OCI-LY7 (cell line): Measurements from ENCODE around the gene HMCN1. TPM values are rescaled to one million over a fixed set of nuclear protein-coding genes. Genes with fewer than 3 reads are reported as not detected.

Experiments used
- BruUV-seq: library from RNA; stranded (reverse); fragments of 400-500 nt; replicated peaks from 2 replicates; lab custom pipeline; 2021; lab: Mats Ljungman, UMichigan
- CTCF ChIA-PET: fragments of 300-600 bp; sonication (Branson Sonifier 250); formaldehyde crosslinking; loops from one replicate; lab custom pipeline; 2022; ENCODE audit warnings: antibody characterized with exemption; ENCODE audit not compliant: unreplicated experiment; lab: Charles Lee
- POLR2A ChIA-PET: fragments of 300-600 bp; sonication (Branson Sonifier 250); formaldehyde crosslinking; loops from one replicate; lab custom pipeline; 2022; ENCODE audit warnings: antibody characterized with exemption; lab: Charles Lee
- DNase-seq: peaks from one replicate; pipeline ENCODE4 v3.0.0-alpha.2; 2015; ENCODE audit warnings: low spot score
- H2AFZ ChIP-seq: fragments of 200-600 bp; sonication (generic), shearing (Covaris generic); 2 replicates; pipeline ENCODE4 v1.6.1; 2014; ENCODE audit warnings: mild to moderate bottlenecking, antibody characterized with exemption, low read length, moderate library complexity
- H3K27ac ChIP-seq: fragments of 200-600 bp; sonication (generic); 2 replicates; pipeline ENCODE4 v1.5.1; 2014; ENCODE audit warnings: mixed run types, low read depth, mild to moderate bottlenecking, moderate library complexity, low read length, inconsistent platforms; ENCODE audit not compliant: poor library complexity, severe bottlenecking
- H3K36me3 ChIP-seq: fragments of 200-600 bp; sonication (generic); 2 replicates; pipeline ENCODE4 v1.6.1; 2014; ENCODE audit warnings: mild to moderate bottlenecking, antibody characterized with exemption, low read length, moderate library complexity, mixed read lengths; ENCODE audit not compliant: insufficient read depth
- H3K4me1 ChIP-seq: fragments of 200-600 bp; sonication (generic); 2 replicates; pipeline ENCODE4 v1.5.1; 2014; ENCODE audit warnings: mild to moderate bottlenecking, low read length; ENCODE audit not compliant: insufficient read depth, poor library complexity, severe bottlenecking
- H3K4me2 ChIP-seq: fragments of 200-600 bp; sonication (generic); 2 replicates; pipeline ENCODE4 v1.6.1; 2014; ENCODE audit warnings: mild to moderate bottlenecking, low read length
- H3K4me3 ChIP-seq: fragments of 200-600 bp; sonication (generic); 2 replicates; pipeline ENCODE4 v1.5.1; 2014; ENCODE audit warnings: mild to moderate bottlenecking, low read depth, low read length; ENCODE audit not compliant: poor library complexity, severe bottlenecking
- H3K79me2 ChIP-seq: fragments of 200-600 bp; sonication (generic); 2 replicates; pipeline ENCODE4 v1.6.1; 2016; ENCODE audit warnings: low read depth, mild to moderate bottlenecking, low read length, moderate library complexity, mixed read lengths; ENCODE audit not compliant: insufficient read depth
- H3K9me2 ChIP-seq: fragments of 200-600 bp; sonication (generic); 2 replicates; pipeline ENCODE4 v1.6.1; 2016; ENCODE audit warnings: mild to moderate bottlenecking, low read length, mixed read lengths; ENCODE audit not compliant: insufficient read depth
- H3K9me3 ChIP-seq: fragments of 200-600 bp; sonication (generic); 2 replicates; pipeline ENCODE4 v1.6.1; 2014; ENCODE audit warnings: mild to moderate bottlenecking, mixed run types, low read length, mixed read lengths
- H4K20me1 ChIP-seq: fragments of 200-600 bp; sonication (generic); 2 replicates; pipeline ENCODE4 v1.6.1; 2014; ENCODE audit warnings: mild to moderate bottlenecking, antibody characterized with exemption, low read length, moderate library complexity, mixed read lengths; ENCODE audit not compliant: insufficient read depth
- EZH2phosphoT487 ChIP-seq: fragments of 200-600 bp; sonication (generic); IDR thresholded peaks from 2 replicates; pipeline ENCODE4 v1.6.1; 2018; ENCODE audit warnings: low read depth, borderline replicate concordance, mild to moderate bottlenecking, mixed run types, antibody characterized with exemption, low read length, moderate library complexity, mixed read lengths
- intact Hi-C: fragments of 100-400 bp; cut with micrococcal nuclease; formaldehyde crosslinking; loops from one replicate; pipeline ENCODE4 v1.10.0; 2022; ENCODE audit not compliant: unreplicated experiment
- total RNA-seq, 2 experiments: library from RNA; depleted of rRNA in 1 of 2; stranded (reverse); fragments of >200 nt in 1 of 2; shearing (Covaris generic) in 1 of 2; gene quantifications; 2 replicates each; pipeline ENCODE4 v1.2.3, GENCODE V29; 2014 to 2022
- TF ChIP-seq, protein P1 (sequence below): fragments of 200-600 bp; sonication (generic); conservative IDR thresholded peaks from 2 replicates; pipeline ENCODE4 v1.5.1; 2014; ENCODE audit warnings: mild to moderate bottlenecking, antibody characterized with exemption, low read length, moderate library complexity, mixed read lengths

The HMCN1 gene
- total RNA-seq, 2 experiments from 2014 or later, result 0.02 TPM; not detected in 1

DNA sequence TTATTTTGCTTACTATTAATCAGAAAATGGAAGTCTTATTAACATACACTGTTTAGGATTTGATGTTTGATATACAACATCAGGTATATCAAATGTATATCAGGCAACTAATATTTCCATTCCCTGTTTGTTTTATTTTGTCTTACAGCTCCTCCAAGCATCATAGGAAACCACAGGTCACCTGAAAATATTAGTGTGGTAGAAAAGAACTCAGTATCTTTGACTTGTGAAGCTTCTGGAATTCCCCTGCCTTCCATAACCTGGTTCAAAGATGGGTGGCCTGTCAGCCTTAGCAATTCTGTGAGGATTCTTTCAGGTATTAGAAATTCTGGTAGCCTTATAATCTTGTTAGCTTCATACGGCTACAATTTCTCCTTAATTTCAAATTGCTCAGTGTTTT is 322.9 kb downstream of the HMCN1 start:
- POLR2A ChIA-PET, result interaction anchor here (1.6 kb wide), 1 partner anchor 27 kb away, joined by 4 read pairs; no protein-coding TSS in a partner anchor
- no peaks in the 10 kb centered on the region for H3K36me3 ChIP-seq
- H3K4me2 ChIP-seq, result no peak overlapping the region
- no peaks in the 10 kb centered on the region for H3K9me2 ChIP-seq
- no peak for DNase-seq
- intact Hi-C loops, result no loop called here
- H4K20me1 ChIP-seq, result no peaks in the 10 kb centered on the region
- no peak overlapping the region for H3K27ac ChIP-seq
- no peak overlapping the region for H2AFZ ChIP-seq
- TF ChIP-seq, protein P1, sequence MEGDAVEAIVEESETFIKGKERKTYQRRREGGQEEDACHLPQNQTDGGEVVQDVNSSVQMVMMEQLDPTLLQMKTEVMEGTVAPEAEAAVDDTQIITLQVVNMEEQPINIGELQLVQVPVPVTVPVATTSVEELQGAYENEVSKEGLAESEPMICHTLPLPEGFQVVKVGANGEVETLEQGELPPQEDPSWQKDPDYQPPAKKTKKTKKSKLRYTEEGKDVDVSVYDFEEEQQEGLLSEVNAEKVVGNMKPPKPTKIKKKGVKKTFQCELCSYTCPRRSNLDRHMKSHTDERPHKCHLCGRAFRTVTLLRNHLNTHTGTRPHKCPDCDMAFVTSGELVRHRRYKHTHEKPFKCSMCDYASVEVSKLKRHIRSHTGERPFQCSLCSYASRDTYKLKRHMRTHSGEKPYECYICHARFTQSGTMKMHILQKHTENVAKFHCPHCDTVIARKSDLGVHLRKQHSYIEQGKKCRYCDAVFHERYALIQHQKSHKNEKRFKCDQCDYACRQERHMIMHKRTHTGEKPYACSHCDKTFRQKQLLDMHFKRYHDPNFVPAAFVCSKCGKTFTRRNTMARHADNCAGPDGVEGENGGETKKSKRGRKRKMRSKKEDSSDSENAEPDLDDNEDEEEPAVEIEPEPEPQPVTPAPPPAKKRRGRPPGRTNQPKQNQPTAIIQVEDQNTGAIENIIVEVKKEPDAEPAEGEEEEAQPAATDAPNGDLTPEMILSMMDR, result no peak
- TF ChIP-seq EZH2phosphoT487, result no peak
- no peaks in the 10 kb centered on the region for H3K4me1 ChIP-seq
- no peaks in the 10 kb centered on the region for H3K9me3 ChIP-seq
- H3K79me2 ChIP-seq, result no peaks in the 10 kb centered on the region
- CTCF ChIA-PET, result no interaction called here
- no TSS peak for BruUV-seq
- no peak overlapping the region for H3K4me3 ChIP-seq

DNA sequence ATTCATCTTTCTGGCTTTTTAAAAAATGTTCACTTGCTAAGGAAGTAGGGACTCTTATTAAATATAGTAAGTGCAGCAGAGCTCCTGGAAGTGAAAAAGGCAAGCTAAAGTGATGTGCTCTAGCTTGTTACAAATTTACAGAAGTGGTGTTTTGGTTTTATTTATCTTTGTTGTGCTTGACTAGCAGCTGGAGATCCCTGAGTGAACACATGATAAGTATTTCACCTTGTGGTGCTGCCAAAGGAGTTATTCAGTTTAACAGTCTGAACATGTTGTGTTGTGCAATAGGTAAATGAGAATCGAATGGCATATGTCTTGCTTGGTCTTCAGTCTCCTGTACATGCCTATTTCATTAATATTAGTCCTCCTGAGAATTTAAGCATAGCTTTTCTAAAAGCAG is 325.1 kb downstream of the HMCN1 start:
- CTCF ChIA-PET, result no interaction called here
- H3K4me1 ChIP-seq, result no peaks in the 10 kb centered on the region
- H3K4me2 ChIP-seq, result no peak overlapping the region
- no peak overlapping the region for H2AFZ ChIP-seq
- TF ChIP-seq, protein P1, result no peak
- TF ChIP-seq EZH2phosphoT487, result no peak
- no TSS peak for BruUV-seq
- no peak for DNase-seq
- no peaks in the 10 kb centered on the region for H3K36me3 ChIP-seq
- H3K79me2 ChIP-seq, result no peaks in the 10 kb centered on the region
- no peak overlapping the region for H3K4me3 ChIP-seq
- intact Hi-C loops, result no loop called here
- H3K9me2 ChIP-seq, result no peaks in the 10 kb centered on the region
- H3K27ac ChIP-seq, result no peak overlapping the region
- H4K20me1 ChIP-seq, result no peaks in the 10 kb centered on the region
- POLR2A ChIA-PET, result interaction anchor here (1.4 kb wide), 1 partner anchor 21 kb away, joined by 4 read pairs; no protein-coding TSS in a partner anchor
- no peaks in the 10 kb centered on the region for H3K9me3 ChIP-seq

DNA sequence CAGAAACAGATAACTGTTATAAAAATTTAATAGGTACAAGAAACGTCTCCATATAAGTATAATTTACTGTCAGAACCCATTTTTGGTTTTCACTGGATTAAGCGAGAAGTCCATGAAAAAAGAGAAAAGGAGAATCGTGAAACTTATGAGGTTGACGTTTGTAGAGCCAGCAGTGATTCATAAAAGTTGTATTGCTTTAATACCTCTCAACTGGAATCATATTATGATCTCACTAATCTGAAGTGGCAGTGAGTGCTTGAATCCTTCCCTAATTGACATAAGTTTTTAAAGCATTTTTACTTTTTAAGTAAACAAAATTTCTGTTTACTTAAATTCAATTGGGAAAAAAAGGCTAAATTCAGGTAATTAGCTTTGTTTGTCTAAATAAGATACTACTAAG is 325.6 kb downstream of the HMCN1 start:
- H3K27ac ChIP-seq, result no peak overlapping the region
- H3K79me2 ChIP-seq, result no peaks in the 10 kb centered on the region
- ChIA-PET CTCF (no interaction called here), POLR2A (interaction anchor here (1.4 kb wide), 1 partner anchor 20 kb away, joined by 4 read pairs; no protein-coding TSS in a partner anchor)
- H3K9me3 ChIP-seq, result no peaks in the 10 kb centered on the region
- TF ChIP-seq EZH2phosphoT487, result no peak
- TF ChIP-seq, protein P1, result no peak
- no peaks in the 10 kb centered on the region for H3K9me2 ChIP-seq
- BruUV-seq, result no TSS peak
- no peak for DNase-seq
- no peaks in the 10 kb centered on the region for H4K20me1 ChIP-seq
- H2AFZ ChIP-seq, result no peak overlapping the region
- intact Hi-C loops, result no loop called here
- no peaks in the 10 kb centered on the region for H3K36me3 ChIP-seq
- no peak overlapping the region for H3K4me2 ChIP-seq
- no peaks in the 10 kb centered on the region for H3K4me1 ChIP-seq
- no peak overlapping the region for H3K4me3 ChIP-seq
